GM12878 (cell line): Measurements from ENCODE around the gene MAK. TPM values are rescaled to one million over a fixed set of nuclear protein-coding genes. Genes with fewer than 3 reads are reported as not detected.

ENCODE experiments used
- ASH2L ChIP-seq: fragments of 300-600, 200-600 bp; sonication (generic); IDR thresholded peaks from 2 replicates; pipeline ENCODE4 v1.6.1; 2017; ENCODE audit warnings: low read depth, mild to moderate bottlenecking, borderline replicate concordance
- ATF2 ChIP-seq: IDR thresholded peaks from 2 replicates; pipeline ENCODE4 v1.6.1; 2012; ENCODE audit warnings: low read length, inconsistent platforms
- BHLHE40 ChIP-seq, 2 experiments: fragments of 450-650 bp in 1 of 2; IDR thresholded peaks; 2 replicates each; pipeline ENCODE4 v1.6.1; 2011 to 2017; ENCODE audit warnings: low read depth in 2 of 2, borderline replicate concordance in 1 of 2, improper control_type of control experiment in 1 of 2, low read length in 1 of 2, mild to moderate bottlenecking in 1 of 2
- BRCA1 ChIP-seq: IDR thresholded peaks from 2 replicates; pipeline ENCODE4 v1.6.1; 2011; ENCODE audit warnings: low read depth, low read length, improper control_type of control experiment
- CHD4 ChIP-seq: fragments of 200-600 bp; sonication (generic); IDR thresholded peaks from 2 replicates; pipeline ENCODE4 v1.6.1; 2016; ENCODE audit warnings: mild to moderate bottlenecking
- CREM ChIP-seq: IDR thresholded peaks from 2 replicates; pipeline ENCODE4 v1.6.1; 2014; ENCODE audit warnings: antibody characterized with exemption, low read depth
- CTCF ChIP-seq, 3 experiments: IDR thresholded peaks in 2 of 3; conservative IDR thresholded peaks in 1 of 3; 2 replicates each; pipeline ENCODE4 v1.5.1; 2011; ENCODE audit warnings: low read depth in 3 of 3, low read length in 3 of 3, mild to moderate bottlenecking in 3 of 3, control low read depth in 2 of 3, moderate library complexity in 2 of 3, inconsistent platforms in 1 of 3, mixed read lengths in 1 of 3; ENCODE audit not compliant: control insufficient read depth in 2 of 3, insufficient read depth in 1 of 3; ENCODE audit errors: extremely low read depth in 1 of 3
- FOS ChIP-seq: IDR thresholded peaks from 3 replicates; pipeline ENCODE4 v1.6.1; 2011; ENCODE audit warnings: borderline replicate concordance; ENCODE audit not compliant: insufficient read length; ENCODE audit errors: extremely low read depth
- FOXM1 ChIP-seq: IDR thresholded peaks from 2 replicates; pipeline ENCODE4 v1.6.1; 2012; ENCODE audit warnings: low read depth, mild to moderate bottlenecking, inconsistent platforms, low read length, moderate library complexity
- GABPA ChIP-seq: IDR thresholded peaks from 2 replicates; pipeline ENCODE4 v1.6.1; 2014; ENCODE audit warnings: antibody characterized with exemption, low read depth, mild to moderate bottlenecking, inconsistent platforms
- HCFC1 ChIP-seq: fragments of 150-350 bp; IDR thresholded peaks from 2 replicates; pipeline ENCODE4 v1.6.1; 2014; ENCODE audit warnings: low read length
- HDGF ChIP-seq: fragments of 450-650 bp; IDR thresholded peaks from 2 replicates; pipeline ENCODE4 v1.6.1; 2016; ENCODE audit warnings: antibody characterized with exemption
- MEF2A ChIP-seq: IDR thresholded peaks from 2 replicates; pipeline ENCODE4 v1.6.1; 2011; ENCODE audit warnings: low read depth, mild to moderate bottlenecking, low read length, moderate library complexity; ENCODE audit not compliant: insufficient read depth
- MYB ChIP-seq: fragments of 150-350 bp; IDR thresholded peaks from 2 replicates; pipeline ENCODE4 v1.6.1; 2014; ENCODE audit warnings: mild to moderate bottlenecking, low read depth, low read length, borderline replicate concordance
- NFYA ChIP-seq: IDR thresholded peaks from 2 replicates; pipeline ENCODE4 v1.6.1; 2011; ENCODE audit warnings: low read depth, mild to moderate bottlenecking, low read length, improper control_type of control experiment, borderline replicate concordance
- NFYB ChIP-seq: IDR thresholded peaks from 2 replicates; pipeline ENCODE4 v1.6.1; 2011; ENCODE audit warnings: low read depth, mild to moderate bottlenecking, low read length, improper control_type of control experiment, moderate library complexity; ENCODE audit not compliant: insufficient read depth
- PML ChIP-seq: IDR thresholded peaks from 2 replicates; pipeline ENCODE4 v1.6.1; 2012; ENCODE audit warnings: low read length, inconsistent platforms
- POLR2AphosphoS5 ChIP-seq: IDR thresholded peaks from 2 replicates; pipeline ENCODE4 v1.6.1; 2011; ENCODE audit warnings: mild to moderate bottlenecking, low read length, inconsistent platforms
- POU2F2 ChIP-seq: IDR thresholded peaks from 3 replicates; pipeline ENCODE4 v1.6.1; 2011; ENCODE audit warnings: low read depth, mild to moderate bottlenecking, low read length, borderline replicate concordance
- RAD21 ChIP-seq: IDR thresholded peaks from 2 replicates; pipeline ENCODE4 v1.6.1; 2011; ENCODE audit warnings: mild to moderate bottlenecking, low read depth, low read length, moderate library complexity; ENCODE audit not compliant: insufficient read depth
- RB1 ChIP-seq: fragments of 450-650 bp; formaldehyde crosslinking; IDR thresholded peaks from 2 replicates; pipeline ENCODE4 v1.6.1; 2017; ENCODE audit warnings: mild to moderate bottlenecking, borderline replicate concordance
- SMARCA5 ChIP-seq: fragments of 450-650 bp; IDR thresholded peaks from 2 replicates; pipeline ENCODE4 v1.6.1; 2017; ENCODE audit warnings: mild to moderate bottlenecking
- YBX1 ChIP-seq: fragments of 450-650 bp; IDR thresholded peaks from 2 replicates; pipeline ENCODE4 v1.6.1; 2016; ENCODE audit warnings: antibody characterized with exemption
- ZBTB40 ChIP-seq: fragments of 450-650 bp; IDR thresholded peaks from 2 replicates; pipeline ENCODE4 v1.6.1; 2016; ENCODE audit warnings: mild to moderate bottlenecking, moderate library complexity, borderline replicate concordance
- ZNF217 ChIP-seq: fragments of 450-650 bp; IDR thresholded peaks from 2 replicates; pipeline ENCODE4 v1.6.1; 2017; ENCODE audit warnings: antibody characterized with exemption, mild to moderate bottlenecking
- ZZZ3 ChIP-seq: IDR thresholded peaks from 2 replicates; pipeline ENCODE4 v1.6.1; 2011; ENCODE audit warnings: low read depth; ENCODE audit not compliant: control insufficient read depth, insufficient read length
- polyA plus RNA-seq, 11 experiments: library from polyadenylated mRNA; depleted of rRNA in 4 of 11; unstranded in 6 of 11; stranded (reverse) in 5 of 11; fragments of >200 nt; fragmentation: Nextera tagmentation in 4 of 11; fragmentation: Illumina TruSeq in 1 of 11; extraction: Ambion mirVana in 4 of 11; extraction: Trizol in 1 of 11; gene quantifications; 1 replicate in 1 of 11; 2 replicates in 10 of 11; pipeline versions ENCODE4 v1.2.1 to v1.2.3, GENCODE V29; 2011 to 2016; ENCODE audit warnings: inconsistent platforms in 2 of 11, missing spikeins in 2 of 11, low read depth in 1 of 11
- total RNA-seq, 4 experiments: library from RNA; depleted of rRNA in 3 of 4; stranded (reverse); fragments of >200 nt in 3 of 4; fragmentation: Illumina TruSeq in 1 of 4; extraction: Trizol in 1 of 4; gene quantifications; 2 replicates each; pipeline versions ENCODE4 v1.2.1 to v1.2.3, GENCODE V29; 2013 to 2021

Gene MAK
- total and polyA plus RNA-seq, 10 of the 15 experiments (the other 5 are each of a cell fraction or from before 2014, with no cell fraction given), result 0.01 to 0.90 (median 0.13) TPM; not detected in 1

GRCh38 chr6:10838794-10839333, 525 bp upstream of the MAK start (continued):
- TF ChIP-seq ZBTB40, result no peak
- TF ChIP-seq FOS, result no peak
- TF ChIP-seq HDGF, result no peak
- TF ChIP-seq YBX1, result no peak
- TF ChIP-seq MEF2A, result peak; percentile 57; the same call in 1 of the 2 replicates
- TF ChIP-seq POU2F2, result no peak
- no peak for TF ChIP-seq CTCF (IDR thresholded peaks at IDR 0.05 in 2 of 3, conservative IDR thresholded peaks at IDR 0.05 in 1 of 3; ENCODE audit: control insufficient read depth in 2 of 3, extremely low read depth in 1 of 3, insufficient read depth in 1 of 3, low read depth in 3 of 3, low read length in 3 of 3)
- TF ChIP-seq RB1, result no peak
- TF ChIP-seq MYB, result no peak
- TF ChIP-seq POLR2AphosphoS5, result no peak
- TF ChIP-seq NFYA, result no peak
- peak; percentile 83 for TF ChIP-seq NFYB
- no peak for TF ChIP-seq RAD21
- no peak; the same call in 1 of the 2 replicates for TF ChIP-seq PML
- no peak for TF ChIP-seq CHD4
- no peak for TF ChIP-seq ZZZ3
- peak; percentile 31 to 44; a peak in 2 of 4 replicates for TF ChIP-seq BHLHE40 (IDR thresholded peaks at IDR 0.05; ENCODE audit: borderline replicate concordance in 1 of 2, low read depth in 2 of 2, low read length in 1 of 2)
- TF ChIP-seq BRCA1, result no peak
- TF ChIP-seq FOXM1, result peak; percentile 86
- TF ChIP-seq ATF2, result peak; percentile 57; the same call in 1 of the 2 replicates
- TF ChIP-seq GABPA, result no peak
- peak; percentile 60; the same call in 1 of the 2 replicates for TF ChIP-seq CREM
- TF ChIP-seq ASH2L, result no peak
- TF ChIP-seq HCFC1, result no peak
- 0 out of 2 replicates have a peak, but pooled peaks have one; percentile 8 for TF ChIP-seq SMARCA5
- no peak for TF ChIP-seq ZNF217
